NCI-H446 (cell line): ENCODE measurements around the gene ZPBP2.

Experiments used
- DNase-seq, 2 experiments: peaks; one replicate each; lab custom pipeline; 2025; lab: John Stamatoyannopoulos, UW

The ZPBP2 gene

GRCh38 chr17:39913989-39914388 is 46.0 kb downstream of the ZPBP2 start:
- no peak for DNase-seq

- DNase-seq = no peak
These were observed 47.6 kb downstream of the ZPBP2 start for GRCh38 chr17:39915559-39915958.

GRCh38 chr17:39916918-39917317 is 48.9 kb downstream of the ZPBP2 start:
- DNase-seq = no peak

- DNase-seq = no peak
These were observed 51.2 kb downstream of the ZPBP2 start for GRCh38 chr17:39919087-39919683.

- DNase-seq = no peak
These were observed 52.5 kb downstream of the ZPBP2 start for GRCh38 chr17:39920218-39921210.

- DNase-seq = no peak
These were observed 53.3 kb downstream of the ZPBP2 start for GRCh38 chr17:39921323-39921722.

GRCh38 chr17:39922006-39922405 is 54.0 kb downstream of the ZPBP2 start:
- no peak for DNase-seq

GRCh38 chr17:39923230-39923629 is 55.2 kb downstream of the ZPBP2 start:
- DNase-seq = no peak

GRCh38 chr17:39923836-39924690 is 56.1 kb downstream of the ZPBP2 start:
- no peak for DNase-seq

GRCh38 chr17:39924691-39925055 is 56.7 kb downstream of the ZPBP2 start:
- DNase-seq = no peak

- no peak for DNase-seq
These were observed 57.5 kb downstream of the ZPBP2 start for GRCh38 chr17:39925282-39926134.

- no peak for DNase-seq
These were observed 58.2 kb downstream of the ZPBP2 start for GRCh38 chr17:39926135-39926587.

GRCh38 chr17:39926588-39927100 is 58.6 kb downstream of the ZPBP2 start:
- no peak for DNase-seq
